Measurements from ENCODE around the gene AGR3. TPM values are rescaled to one million over a fixed set of nuclear protein-coding genes. Genes with fewer than 3 reads are reported as not detected.

AGR3 gene
- total RNA-seq, 1 donor from 2014 or later: not detected

DNA sequence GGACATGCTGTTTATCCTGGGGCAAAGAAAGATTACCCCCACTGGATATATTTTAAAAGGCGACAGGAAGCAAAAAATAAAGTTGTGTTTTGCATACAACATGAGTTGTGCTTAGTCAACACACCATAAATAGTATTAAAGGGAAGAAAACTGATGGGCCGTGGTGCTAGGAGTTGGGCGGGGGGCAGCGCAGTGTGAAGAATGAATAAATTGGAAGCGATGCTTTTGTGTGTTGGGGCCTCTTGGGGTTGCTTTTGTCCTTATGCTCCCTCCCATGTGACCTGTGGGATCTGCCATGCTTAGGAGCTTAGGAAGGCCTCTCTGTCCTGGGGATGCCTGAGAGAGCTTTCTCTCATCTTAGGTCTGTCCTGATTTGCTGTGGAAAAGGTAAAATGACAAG, 35.0 kb upstream of the AGR3 start:
- Histone ChIP-seq H3K4me2 (ENCODE audit: low read length) (peak overlapping the region; percentile 75), H3K4me3 (ENCODE audit: insufficient read depth, low read depth, low read length) (no peak overlapping the region), H2AFZ (ENCODE audit: low read depth, low read length) (no peak overlapping the region), H3K27ac (ENCODE audit: low read depth, low read length) (no peak overlapping the region), H3K9ac (ENCODE audit: low read length) (no peak overlapping the region), H3K27me3 (ENCODE audit: insufficient read depth, low read length) (no peaks in the 10 kb centered on the region), H3K36me3 (ENCODE audit: insufficient read depth, low read length) (no peaks in the 10 kb centered on the region), H3K79me2 (ENCODE audit: insufficient read depth, low read length) (no peaks in the 10 kb centered on the region), H4K20me1 (ENCODE audit: insufficient read depth, low read length) (no peaks in the 10 kb centered on the region), H3K9me3 (ENCODE audit: insufficient read depth, low read depth, low read length) (no peaks in the 10 kb centered on the region), H3K4me1 (ENCODE audit: insufficient read depth, low read length) (peaks cover 22% of the 10 kb centered on the region)
- peaks cover 36% of the 10 kb centered on the region for H3K4me1 Mint-ChIP-seq (ENCODE audit: low read depth, unreplicated experiment)
- no peak for DNase-seq (ENCODE audit: low read depth)
- no peaks in the 10 kb centered on the region for H3K27me3 Mint-ChIP-seq (ENCODE audit: low read depth, unreplicated experiment)
- no peaks in the 10 kb centered on the region for H3K36me3 Mint-ChIP-seq (ENCODE audit: low read depth, unreplicated experiment)
- peak overlapping the region; percentile 80 for H3K4me3 Mint-ChIP-seq (ENCODE audit: unreplicated experiment)
- no peak for FAIRE-seq
- TF ChIP-seq, protein P1, sequence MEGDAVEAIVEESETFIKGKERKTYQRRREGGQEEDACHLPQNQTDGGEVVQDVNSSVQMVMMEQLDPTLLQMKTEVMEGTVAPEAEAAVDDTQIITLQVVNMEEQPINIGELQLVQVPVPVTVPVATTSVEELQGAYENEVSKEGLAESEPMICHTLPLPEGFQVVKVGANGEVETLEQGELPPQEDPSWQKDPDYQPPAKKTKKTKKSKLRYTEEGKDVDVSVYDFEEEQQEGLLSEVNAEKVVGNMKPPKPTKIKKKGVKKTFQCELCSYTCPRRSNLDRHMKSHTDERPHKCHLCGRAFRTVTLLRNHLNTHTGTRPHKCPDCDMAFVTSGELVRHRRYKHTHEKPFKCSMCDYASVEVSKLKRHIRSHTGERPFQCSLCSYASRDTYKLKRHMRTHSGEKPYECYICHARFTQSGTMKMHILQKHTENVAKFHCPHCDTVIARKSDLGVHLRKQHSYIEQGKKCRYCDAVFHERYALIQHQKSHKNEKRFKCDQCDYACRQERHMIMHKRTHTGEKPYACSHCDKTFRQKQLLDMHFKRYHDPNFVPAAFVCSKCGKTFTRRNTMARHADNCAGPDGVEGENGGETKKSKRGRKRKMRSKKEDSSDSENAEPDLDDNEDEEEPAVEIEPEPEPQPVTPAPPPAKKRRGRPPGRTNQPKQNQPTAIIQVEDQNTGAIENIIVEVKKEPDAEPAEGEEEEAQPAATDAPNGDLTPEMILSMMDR (IDR thresholded peaks at IDR 0.05; ENCODE audit: insufficient read depth, low read depth, low read length): no peak
- no peak for TF ChIP-seq EZH2 (IDR thresholded peaks at IDR 0.05; ENCODE audit: insufficient read depth, low read length)
- H3K9me3 Mint-ChIP-seq (ENCODE audit: unreplicated experiment): no peaks in the 10 kb centered on the region
- H3K27ac Mint-ChIP-seq (ENCODE audit: unreplicated experiment): peak overlapping the region; percentile 99

DNA sequence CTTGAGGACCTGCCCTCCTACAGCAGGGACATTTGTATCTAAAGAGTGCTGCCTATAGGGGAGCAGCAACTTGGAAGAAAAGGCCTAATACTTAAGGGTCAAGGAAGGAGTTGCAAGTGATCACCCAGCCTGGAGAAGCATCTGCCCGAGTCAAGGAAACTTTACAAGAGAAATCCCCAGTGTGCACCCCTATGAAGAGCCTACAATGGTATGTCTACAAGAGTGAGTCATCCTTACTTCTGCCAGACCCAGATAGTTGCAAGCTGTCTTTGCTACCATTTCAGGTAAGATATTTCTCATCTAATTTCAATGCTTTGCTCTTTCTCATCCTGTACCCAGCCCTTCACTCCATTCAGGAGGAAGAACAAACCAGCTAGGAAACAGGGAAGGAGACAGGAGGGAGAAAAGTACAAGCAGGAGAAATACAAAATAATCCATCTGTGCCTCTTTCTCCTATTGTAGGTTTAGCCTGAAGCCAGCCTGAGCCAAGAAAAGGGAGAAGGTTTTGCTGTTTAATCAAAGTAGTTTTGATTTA, 34.4 kb upstream of the AGR3 start:
- H3K9me3 Mint-ChIP-seq (ENCODE audit: unreplicated experiment): peaks cover 2% of the 10 kb centered on the region
- H3K4me3 Mint-ChIP-seq (ENCODE audit: unreplicated experiment): peak overlapping the region; percentile 80
- no peaks in the 10 kb centered on the region for H3K9me3 ChIP-seq (ENCODE audit: insufficient read depth, low read depth, low read length)
- peaks cover 17% of the 10 kb centered on the region for H3K4me1 ChIP-seq (ENCODE audit: insufficient read depth, low read length)
- TF ChIP-seq, protein P1 (IDR thresholded peaks at IDR 0.05; ENCODE audit: insufficient read depth, low read depth, low read length): no peak
- TF ChIP-seq EZH2 (IDR thresholded peaks at IDR 0.05; ENCODE audit: insufficient read depth, low read length): no peak
- FAIRE-seq: peak; percentile 29
- no peaks in the 10 kb centered on the region for H4K20me1 ChIP-seq (ENCODE audit: insufficient read depth, low read length)
- H3K27ac Mint-ChIP-seq (ENCODE audit: unreplicated experiment): peak overlapping the region; percentile 99
- DNase-seq (ENCODE audit: low read depth): peak; percentile 91
- no peaks in the 10 kb centered on the region for H3K36me3 ChIP-seq (ENCODE audit: insufficient read depth, low read length)
- H3K27ac ChIP-seq (ENCODE audit: low read depth, low read length): peak overlapping the region; percentile 63
- H3K27me3 Mint-ChIP-seq (ENCODE audit: low read depth, unreplicated experiment): no peaks in the 10 kb centered on the region
- H3K4me3 ChIP-seq (ENCODE audit: insufficient read depth, low read depth, low read length): peak overlapping the region; percentile 34
- peak overlapping the region; percentile 24 for H3K9ac ChIP-seq (ENCODE audit: low read length)
- peaks cover 35% of the 10 kb centered on the region for H3K4me1 Mint-ChIP-seq (ENCODE audit: low read depth, unreplicated experiment)
- no peaks in the 10 kb centered on the region for H3K36me3 Mint-ChIP-seq (ENCODE audit: low read depth, unreplicated experiment)
- peak overlapping the region; percentile 75 for H3K4me2 ChIP-seq (ENCODE audit: low read length)
- no peaks in the 10 kb centered on the region for H3K79me2 ChIP-seq (ENCODE audit: insufficient read depth, low read length)
- peak overlapping the region; percentile 48 for H2AFZ ChIP-seq (ENCODE audit: low read depth, low read length)
- H3K27me3 ChIP-seq (ENCODE audit: insufficient read depth, low read length): no peaks in the 10 kb centered on the region

DNA sequence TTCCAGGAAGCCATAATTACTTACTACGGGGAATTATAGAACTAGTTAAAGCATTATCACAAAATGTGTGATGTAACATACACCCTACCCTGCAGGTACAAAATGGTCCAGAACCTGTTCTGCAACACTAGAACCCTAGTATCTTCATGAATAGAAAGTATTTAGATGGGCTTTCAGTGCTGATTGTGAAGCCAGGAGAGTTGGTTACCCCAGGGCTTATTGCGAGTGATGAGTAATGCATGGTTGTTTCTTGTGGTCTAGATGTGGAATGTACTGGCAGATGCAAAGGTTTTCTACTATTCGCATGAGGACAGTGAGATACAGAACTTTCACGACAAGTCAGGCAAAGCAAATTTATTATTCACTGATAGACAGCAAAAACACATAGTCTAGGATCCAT, 33.6 kb upstream of the AGR3 start:
- Mint-ChIP-seq H3K36me3 (ENCODE audit: low read depth, unreplicated experiment) (no peaks in the 10 kb centered on the region), H3K27ac (ENCODE audit: unreplicated experiment) (peak overlapping the region; percentile 99), H3K4me1 (ENCODE audit: low read depth, unreplicated experiment) (peaks cover 35% of the 10 kb centered on the region), H3K9me3 (ENCODE audit: unreplicated experiment) (peaks cover 2% of the 10 kb centered on the region), H3K4me3 (ENCODE audit: unreplicated experiment) (peak overlapping the region; percentile 80), H3K27me3 (ENCODE audit: low read depth, unreplicated experiment) (no peaks in the 10 kb centered on the region)
- Histone ChIP-seq H2AFZ (ENCODE audit: low read depth, low read length) (no peak overlapping the region), H3K4me1 (ENCODE audit: insufficient read depth, low read length) (peaks cover 17% of the 10 kb centered on the region), H3K27ac (ENCODE audit: low read depth, low read length) (peak overlapping the region; percentile 63), H3K36me3 (ENCODE audit: insufficient read depth, low read length) (no peaks in the 10 kb centered on the region), H4K20me1 (ENCODE audit: insufficient read depth, low read length) (no peaks in the 10 kb centered on the region), H3K4me2 (ENCODE audit: low read length) (peak overlapping the region; percentile 75), H3K4me3 (ENCODE audit: insufficient read depth, low read depth, low read length) (no peak overlapping the region), H3K79me2 (ENCODE audit: insufficient read depth, low read length) (no peaks in the 10 kb centered on the region), H3K27me3 (ENCODE audit: insufficient read depth, low read length) (no peaks in the 10 kb centered on the region), H3K9ac (ENCODE audit: low read length) (peak overlapping the region; percentile 24), H3K9me3 (ENCODE audit: insufficient read depth, low read depth, low read length) (no peaks in the 10 kb centered on the region)
- TF ChIP-seq EZH2 (IDR thresholded peaks at IDR 0.05; ENCODE audit: insufficient read depth, low read length): no peak
- TF ChIP-seq, protein P1 (IDR thresholded peaks at IDR 0.05; ENCODE audit: insufficient read depth, low read depth, low read length): no peak
- DNase-seq (ENCODE audit: low read depth) (peak; percentile 96), FAIRE-seq (peak; percentile 63)

Data from astrocyte (in vitro differentiated cells and primary cell).